ENCODE measurements around the gene TUT7.

- no peak for TF ChIP-seq CTCF (IDR thresholded peaks at IDR 0.05; ENCODE audit: low read depth, low read length)
- TF ChIP-seq EZH2phosphoT487 (IDR thresholded peaks at IDR 0.05; ENCODE audit: low read depth): no peak
Observed at GRCh38 chr9:86275962-86276361, 78.2 kb downstream of the TUT7 start.

Data from OCI-LY3 (cell line).